IPS-18a (cell line): Measurements from ENCODE around the gene XPO5.
"Not testable (repeated sequence)": the region's sequence is repeated elsewhere in the genome, so short reads cannot be mapped to it uniquely, and the experiment has no call there.

ENCODE experiments used
- H3K27ac ChIP-seq: one replicate; pipeline ENCODE4 v1.5.1; 2013; ENCODE audit warnings: low read length
- H3K27me3 ChIP-seq: one replicate; pipeline ENCODE4 v1.6.1; 2013; ENCODE audit warnings: mild to moderate bottlenecking, low read length; ENCODE audit not compliant: control insufficient read depth, insufficient read depth
- H3K36me3 ChIP-seq: one replicate; pipeline ENCODE4 v1.6.1; 2013; ENCODE audit warnings: low read depth, low read length; ENCODE audit not compliant: control insufficient read depth
- H3K4me1 ChIP-seq: one replicate; pipeline ENCODE4 v1.6.1; 2013; ENCODE audit warnings: low read depth, low read length; ENCODE audit not compliant: control insufficient read depth
- H3K4me3 ChIP-seq: one replicate; pipeline ENCODE4 v1.5.1; 2013; ENCODE audit warnings: low read length
- H3K9ac ChIP-seq: one replicate; pipeline ENCODE4 v1.6.1; 2013; ENCODE audit warnings: mild to moderate bottlenecking, low read length, moderate library complexity
- H3K9me3 ChIP-seq: one replicate; pipeline ENCODE4 v1.6.1; 2013; ENCODE audit warnings: low read depth, low read length; ENCODE audit not compliant: control insufficient read depth

XPO5 gene

GRCh38 chr6:43610431-43610830 is 34.6 kb upstream of the XPO5 start:
- H3K36me3 ChIP-seq = peaks cover 11% of the 10 kb centered on the region
- no peaks in the 10 kb centered on the region for H3K9me3 ChIP-seq
- H3K27ac ChIP-seq = no peak overlapping the region
- H3K9ac ChIP-seq = no peak overlapping the region
- no peaks in the 10 kb centered on the region for H3K27me3 ChIP-seq
- H3K4me3 ChIP-seq = no peak overlapping the region
- no peaks in the 10 kb centered on the region for H3K4me1 ChIP-seq

- Histone ChIP-seq H3K9ac (no peak overlapping the region), H3K27me3 (no peaks in the 10 kb centered on the region), H3K27ac (no peak overlapping the region), H3K4me1 (no peaks in the 10 kb centered on the region), H3K9me3 (no peaks in the 10 kb centered on the region), H3K36me3 (peaks cover 18% of the 10 kb centered on the region), H3K4me3 (no peak overlapping the region)
Measured at GRCh38 chr6:43609402-43609801, 33.6 kb upstream of the XPO5 start.

GRCh38 chr6:43608807-43609206 is 33.0 kb upstream of the XPO5 start:
- no peak overlapping the region for H3K9ac ChIP-seq
- no peak overlapping the region for H3K4me3 ChIP-seq
- no peak overlapping the region for H3K27ac ChIP-seq
- no peaks in the 10 kb centered on the region for H3K27me3 ChIP-seq
- no peaks in the 10 kb centered on the region for H3K4me1 ChIP-seq
- peaks cover 13% of the 10 kb centered on the region for H3K36me3 ChIP-seq
- H3K9me3 ChIP-seq = no peaks in the 10 kb centered on the region

- H3K27ac ChIP-seq = no peak overlapping the region
- no peaks in the 10 kb centered on the region for H3K9me3 ChIP-seq
- no peaks in the 10 kb centered on the region for H3K4me1 ChIP-seq
- H3K9ac ChIP-seq = no peak overlapping the region
- no peaks in the 10 kb centered on the region for H3K27me3 ChIP-seq
- peaks cover 8% of the 10 kb centered on the region for H3K36me3 ChIP-seq
- H3K4me3 ChIP-seq = no peak overlapping the region
Measured at GRCh38 chr6:43608310-43608763, 32.5 kb upstream of the XPO5 start.

GRCh38 chr6:43606019-43606418 is 30.2 kb upstream of the XPO5 start:
- Histone ChIP-seq H3K27me3 (no peaks in the 10 kb centered on the region), H3K36me3 (peaks cover 7% of the 10 kb centered on the region), H3K9me3 (no peaks in the 10 kb centered on the region), H3K4me1 (no peaks in the 10 kb centered on the region), H3K9ac (no peak overlapping the region), H3K4me3 (no peak overlapping the region), H3K27ac (no peak overlapping the region)

GRCh38 chr6:43604174-43604573 is 28.3 kb upstream of the XPO5 start:
- Histone ChIP-seq H3K27me3 (no peaks in the 10 kb centered on the region), H3K9ac (no peak overlapping the region), H3K9me3 (no peaks in the 10 kb centered on the region), H3K27ac (no peak overlapping the region), H3K4me1 (no peaks in the 10 kb centered on the region), H3K4me3 (no peak overlapping the region), H3K36me3 (peaks cover 7% of the 10 kb centered on the region)

GRCh38 chr6:43600595-43600994 is 24.8 kb upstream of the XPO5 start:
- Histone ChIP-seq H3K27ac (no peak overlapping the region), H3K27me3 (no peaks in the 10 kb centered on the region), H3K4me3 (no peak overlapping the region), H3K36me3 (peaks cover 14% of the 10 kb centered on the region), H3K4me1 (no peaks in the 10 kb centered on the region), H3K9ac (no peak overlapping the region), H3K9me3 (no peaks in the 10 kb centered on the region)

- Histone ChIP-seq H3K36me3 (peaks cover 6% of the 10 kb centered on the region), H3K4me1 (no peaks in the 10 kb centered on the region), H3K27ac (no peak overlapping the region), H3K27me3 (no peaks in the 10 kb centered on the region), H3K9ac (no peak overlapping the region), H3K4me3 (no peak overlapping the region), H3K9me3 (no peaks in the 10 kb centered on the region)
Measured at GRCh38 chr6:43593938-43594337, 18.1 kb upstream of the XPO5 start.

GRCh38 chr6:43589564-43589963 is 13.7 kb upstream of the XPO5 start:
- not testable (repeated sequence) for H3K36me3 ChIP-seq, H3K27ac ChIP-seq, H3K9ac ChIP-seq, H3K27me3 ChIP-seq, H3K9me3 ChIP-seq, H3K4me1 ChIP-seq, H3K4me3 ChIP-seq

- Histone ChIP-seq H3K27ac (no peak overlapping the region), H3K4me3 (no peak overlapping the region), H3K9me3 (no peaks in the 10 kb centered on the region), H3K4me1 (no peaks in the 10 kb centered on the region), H3K9ac (no peak overlapping the region), H3K27me3 (no peaks in the 10 kb centered on the region), H3K36me3 (peaks cover 13% of the 10 kb centered on the region)
Measured at GRCh38 chr6:43588194-43588593, 12.4 kb upstream of the XPO5 start.

- peaks cover 18% of the 10 kb centered on the region for H3K36me3 ChIP-seq
Measured at GRCh38 chr6:43584892-43585570, 9.2 kb upstream of the XPO5 start.

GRCh38 chr6:43582911-43583310 is 7.1 kb upstream of the XPO5 start:
- Histone ChIP-seq H3K4me3 (no peak overlapping the region), H3K36me3 (peaks cover 18% of the 10 kb centered on the region), H3K27ac (no peak overlapping the region), H3K4me1 (no peaks in the 10 kb centered on the region), H3K9me3 (no peaks in the 10 kb centered on the region), H3K9ac (no peak overlapping the region), H3K27me3 (no peaks in the 10 kb centered on the region)

More at GRCh38 chr6:43584892-43585570, 9.2 kb upstream of the XPO5 start:
- Histone ChIP-seq H3K4me3 (no peak overlapping the region), H3K4me1 (no peaks in the 10 kb centered on the region), H3K9ac (no peak overlapping the region), H3K9me3 (no peaks in the 10 kb centered on the region), H3K27me3 (no peaks in the 10 kb centered on the region), H3K27ac (no peak overlapping the region)
